ENCODE data around the gene ALOX5AP.

Gene ALOX5AP

DNA sequence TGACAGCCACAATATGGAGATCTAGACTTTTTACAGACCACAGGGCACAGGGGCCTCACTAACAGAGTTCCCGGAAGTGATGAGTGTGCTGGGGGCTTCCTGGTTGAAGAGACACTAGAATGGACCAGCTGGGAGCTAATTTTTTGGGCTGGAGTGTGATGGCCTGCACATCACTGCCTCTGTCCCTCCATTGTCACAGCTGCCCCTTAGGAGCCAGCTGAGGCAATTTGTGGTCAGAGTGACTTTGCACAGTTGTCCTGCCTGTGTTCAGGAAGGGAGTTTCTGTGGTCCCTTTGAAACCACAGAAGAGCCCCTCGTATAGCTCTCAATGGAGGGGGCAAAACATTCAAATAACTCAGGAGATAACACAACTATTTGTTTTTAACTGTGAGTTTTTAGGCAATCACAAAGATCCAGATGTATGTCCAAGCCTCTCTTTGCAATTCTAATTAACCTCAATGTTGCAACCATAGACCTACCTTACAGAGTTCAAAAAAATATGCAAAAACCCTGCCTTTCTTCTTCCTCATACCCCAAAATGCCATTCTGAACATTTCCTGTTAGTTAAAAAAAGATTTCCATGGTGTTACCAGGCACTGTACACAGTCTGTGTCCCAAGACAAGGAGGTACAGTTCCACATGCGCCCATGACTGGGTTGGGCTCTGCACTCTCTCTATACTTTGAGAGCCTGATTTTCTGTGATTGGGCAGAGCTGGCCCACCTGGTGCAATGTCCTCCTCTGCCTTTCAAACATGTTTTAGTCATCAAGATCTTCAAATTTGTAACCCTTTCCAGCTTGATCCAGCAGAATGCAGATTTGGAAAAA lies 2.4 kb downstream of the ALOX5AP start:
- TF ChIP-seq, protein P1, sequence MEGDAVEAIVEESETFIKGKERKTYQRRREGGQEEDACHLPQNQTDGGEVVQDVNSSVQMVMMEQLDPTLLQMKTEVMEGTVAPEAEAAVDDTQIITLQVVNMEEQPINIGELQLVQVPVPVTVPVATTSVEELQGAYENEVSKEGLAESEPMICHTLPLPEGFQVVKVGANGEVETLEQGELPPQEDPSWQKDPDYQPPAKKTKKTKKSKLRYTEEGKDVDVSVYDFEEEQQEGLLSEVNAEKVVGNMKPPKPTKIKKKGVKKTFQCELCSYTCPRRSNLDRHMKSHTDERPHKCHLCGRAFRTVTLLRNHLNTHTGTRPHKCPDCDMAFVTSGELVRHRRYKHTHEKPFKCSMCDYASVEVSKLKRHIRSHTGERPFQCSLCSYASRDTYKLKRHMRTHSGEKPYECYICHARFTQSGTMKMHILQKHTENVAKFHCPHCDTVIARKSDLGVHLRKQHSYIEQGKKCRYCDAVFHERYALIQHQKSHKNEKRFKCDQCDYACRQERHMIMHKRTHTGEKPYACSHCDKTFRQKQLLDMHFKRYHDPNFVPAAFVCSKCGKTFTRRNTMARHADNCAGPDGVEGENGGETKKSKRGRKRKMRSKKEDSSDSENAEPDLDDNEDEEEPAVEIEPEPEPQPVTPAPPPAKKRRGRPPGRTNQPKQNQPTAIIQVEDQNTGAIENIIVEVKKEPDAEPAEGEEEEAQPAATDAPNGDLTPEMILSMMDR (IDR thresholded peaks at IDR 0.05; ENCODE audit: borderline replicate concordance, insufficient read depth, low read depth, low read length) = no peak
- H3K4me3 ChIP-seq (ENCODE audit: low read depth, low read length) = no peak overlapping the region

DNA sequence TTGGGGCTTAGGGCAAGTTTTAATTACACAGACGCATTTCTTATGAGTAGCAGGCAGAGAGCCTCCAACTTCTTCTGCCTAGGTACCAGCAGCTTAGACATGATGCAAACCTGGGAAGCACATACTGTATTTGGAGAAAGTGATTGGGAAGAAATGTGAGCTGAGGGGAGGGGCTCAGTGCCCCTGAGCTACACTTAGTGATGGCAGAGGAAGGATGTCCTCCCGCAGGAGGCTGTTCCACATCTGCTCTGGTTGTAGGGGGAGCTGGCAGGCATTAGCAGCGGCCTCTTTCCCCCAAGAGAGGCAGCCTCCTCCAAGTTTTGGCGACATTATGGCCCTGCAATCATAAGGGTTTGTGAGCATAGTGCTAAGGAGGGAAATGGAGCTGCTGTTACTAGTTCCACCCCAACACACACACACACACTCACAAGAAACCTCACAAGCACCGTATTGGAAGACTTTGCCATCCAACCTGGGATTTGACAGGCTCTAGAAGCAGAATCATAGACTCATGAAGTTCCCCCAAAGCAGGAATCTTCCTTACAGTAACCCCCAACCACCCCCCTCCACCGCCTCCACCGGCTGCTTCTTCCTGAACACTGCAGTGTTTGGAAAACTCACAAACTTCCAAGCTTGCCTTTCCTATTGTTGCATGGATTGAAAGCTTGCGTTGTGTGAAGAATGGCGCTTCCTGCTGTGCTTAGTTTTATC lies 3.3 kb downstream of the ALOX5AP start:
- H3K4me3 ChIP-seq (ENCODE audit: low read depth, low read length) = no peak overlapping the region

GRCh38 chr13:30739237-30739528 lies 3.8 kb downstream of the ALOX5AP start:
- TF ChIP-seq, protein P1 (IDR thresholded peaks at IDR 0.05; ENCODE audit: borderline replicate concordance, insufficient read depth, low read depth, low read length) = no peak

More for the DNA sequence above, 3.3 kb downstream of the ALOX5AP start:
- TF ChIP-seq, protein P1 (IDR thresholded peaks at IDR 0.05; ENCODE audit: borderline replicate concordance, insufficient read depth, low read depth, low read length) = no peak

DNA sequence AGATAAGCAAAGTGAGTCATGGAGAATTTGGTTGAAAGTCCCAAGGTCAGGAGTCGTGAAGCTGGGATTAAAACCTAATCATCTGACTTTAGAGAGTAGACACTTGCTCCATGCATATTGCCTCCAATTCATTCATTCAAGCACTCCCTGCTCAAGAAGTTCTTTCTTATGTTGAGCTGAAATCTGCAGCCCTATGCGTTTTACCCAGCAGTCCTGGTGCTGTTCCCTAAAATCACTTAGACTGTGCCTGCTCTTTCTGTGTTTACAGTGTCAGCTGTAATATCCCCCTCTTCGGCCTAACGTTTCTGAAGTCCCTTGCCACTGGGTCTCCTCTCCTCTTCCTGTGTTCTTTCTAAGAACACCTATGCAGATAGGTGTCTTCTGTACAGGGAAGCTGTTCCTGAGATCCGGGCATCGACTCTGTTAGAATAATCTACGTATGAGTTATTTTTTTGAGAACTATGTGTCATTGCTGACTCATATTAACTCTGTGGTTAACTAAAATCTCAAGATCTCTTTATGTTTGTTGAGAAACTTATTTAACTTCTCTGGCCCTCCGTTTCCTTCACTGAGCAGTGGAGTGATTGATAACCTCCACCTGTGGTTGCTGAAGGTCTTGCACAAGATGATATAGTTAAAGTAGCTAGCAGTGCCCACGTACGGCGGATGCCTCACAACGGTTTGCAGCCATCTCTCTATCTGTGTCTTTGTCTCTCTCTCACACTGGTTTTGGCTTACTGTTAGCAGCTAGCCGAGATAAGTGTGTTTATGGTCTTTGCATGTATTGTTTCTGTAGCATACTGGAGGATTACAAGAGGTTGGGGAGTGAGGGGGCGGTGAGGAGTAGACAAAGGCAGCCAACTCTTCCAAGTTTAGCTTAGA lies 4.7 kb downstream of the ALOX5AP start:
- TF ChIP-seq, protein P1 (IDR thresholded peaks at IDR 0.05; ENCODE audit: borderline replicate concordance, insufficient read depth, low read depth, low read length) = no peak
- H3K4me3 ChIP-seq (ENCODE audit: low read depth, low read length) = no peak overlapping the region

More at GRCh38 chr13:30739237-30739528, 3.8 kb downstream of the ALOX5AP start:
- no peak overlapping the region for H3K4me3 ChIP-seq (ENCODE audit: low read depth, low read length)

DNA sequence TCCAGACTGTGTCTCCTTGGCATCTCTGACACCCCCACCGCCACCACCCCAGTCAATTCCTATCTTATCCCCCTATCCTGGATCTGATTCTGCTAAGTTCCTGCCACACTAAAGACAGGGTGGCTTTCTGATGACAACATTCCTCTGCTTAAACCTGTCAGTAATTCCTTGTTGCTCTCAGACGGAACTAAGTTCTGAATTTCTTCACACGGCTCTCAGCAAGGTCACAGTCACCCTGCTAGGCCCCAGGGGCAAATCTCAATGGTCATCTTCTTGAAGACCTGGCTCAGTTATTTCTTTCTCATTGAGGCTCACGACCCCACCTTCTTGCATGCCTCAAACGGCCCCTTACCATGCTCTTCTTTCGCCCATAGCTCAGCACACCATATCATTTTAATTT lies 7.6 kb downstream of the ALOX5AP start:
- H3K4me3 ChIP-seq (ENCODE audit: low read depth, low read length) = no peak overlapping the region
- TF ChIP-seq, protein P1 (IDR thresholded peaks at IDR 0.05; ENCODE audit: borderline replicate concordance, insufficient read depth, low read depth, low read length) = no peak

GRCh38 chr13:30743319-30744055 lies 8.1 kb downstream of the ALOX5AP start:
- no peak overlapping the region for H3K4me3 ChIP-seq (ENCODE audit: low read depth, low read length)
- TF ChIP-seq, protein P1 (IDR thresholded peaks at IDR 0.05; ENCODE audit: borderline replicate concordance, insufficient read depth, low read depth, low read length) = no peak

All from GM12875 (cell line).